Suprapubic skin (tissue), 4 donors: ENCODE measurements around the gene ASIC3. TPM values are rescaled to one million over a fixed set of nuclear protein-coding genes. Genes with fewer than 3 reads are reported as not detected.

Experiments used
- DNase-seq, 2 donors: peaks; one replicate each; pipeline ENCODE4 v3.0.0-alpha.2; 2019; ENCODE audit warnings: low spot score in 2 of 2
- H3K27ac ChIP-seq: fragments of 200-600 bp; sonication (generic); one replicate; pipeline ENCODE4 v1.5.1; 2019
- H3K27me3 ChIP-seq: fragments of 200-600 bp; sonication (generic); one replicate; pipeline ENCODE4 v1.5.1; 2019
- H3K36me3 ChIP-seq: fragments of 200-600 bp; sonication (generic); one replicate; pipeline ENCODE4 v1.5.1; 2019
- H3K4me1 ChIP-seq: fragments of 200-600 bp; sonication (generic); one replicate; pipeline ENCODE4 v1.5.1; 2019
- H3K4me3 ChIP-seq: fragments of 200-600 bp; sonication (generic); one replicate; pipeline ENCODE4 v1.5.1; 2019; ENCODE audit warnings: mild to moderate bottlenecking
- H3K9me3 ChIP-seq: fragments of 200-600 bp; sonication (generic); one replicate; pipeline ENCODE4 v1.5.1; 2019
- CTCF ChIP-seq, 2 donors: fragments of 200-600 bp in 1 of 2; fragments of 450-650 bp in 1 of 2; sonication (generic) in 1 of 2; IDR thresholded peaks; one replicate each; pipeline ENCODE4 v1.5.1; 2016 to 2019; ENCODE audit warnings: antibody characterized with exemption in 2 of 2, mild to moderate bottlenecking in 1 of 2, moderate library complexity in 1 of 2
- EP300 ChIP-seq: sonication (generic); formaldehyde crosslinking; IDR thresholded peaks from one replicate; pipeline ENCODE4 v1.6.1; 2017; ENCODE audit warnings: antibody characterized with exemption
- POLR2A ChIP-seq, 2 donors: fragments of 450-650 bp; IDR thresholded peaks; one replicate each; pipeline ENCODE4 v1.6.1; 2017; ENCODE audit warnings: antibody characterized with exemption in 2 of 2, mild to moderate bottlenecking in 2 of 2, moderate library complexity in 2 of 2
- POLR2AphosphoS5 ChIP-seq, 3 donors: sonication (generic); formaldehyde crosslinking; IDR thresholded peaks; one replicate each; pipeline ENCODE4 v1.6.1; 2017; ENCODE audit warnings: antibody characterized with exemption in 3 of 3
- WGBS: methylation state at CpG from one replicate; pipeline ENCODE4 v1.1.5; 2018; 5-methylcytosine and 5-hydroxymethylcytosine counted together
- total RNA-seq, 4 donors: library from RNA; depleted of rRNA; stranded (reverse); fragments of >200 nt; gene quantifications; one replicate each; pipeline ENCODE4 v1.1.0, GENCODE V29; 2016

Gene ASIC3
- total RNA-seq, 4 donors from 2014 or later = 2.6 to 8.7 (median 4.1) TPM

GRCh38 chr7:151095828-151096475 lies 47.6 kb downstream of the ASIC3 start:
- peaks cover 24% of the 10 kb centered on the region for H3K4me1 ChIP-seq
- no peak for TF ChIP-seq POLR2A (IDR thresholded peaks at IDR 0.05)
- TF ChIP-seq EP300 = no peak
- TF ChIP-seq POLR2AphosphoS5 (IDR thresholded peaks at IDR 0.05) = no peak
- no peak for TF ChIP-seq CTCF (IDR thresholded peaks at IDR 0.05)
- no peak overlapping the region for H3K27ac ChIP-seq
- no peaks in the 10 kb centered on the region for H3K36me3 ChIP-seq
- peak in 1 of 2 donors; percentile 59 for DNase-seq
- WGBS = 79% methylated on average over 16 of the region's 17 CpGs
- no peaks in the 10 kb centered on the region for H3K9me3 ChIP-seq
- no peak overlapping the region for H3K4me3 ChIP-seq
- no peaks in the 10 kb centered on the region for H3K27me3 ChIP-seq

GRCh38 chr7:151099486-151100211 lies 51.3 kb downstream of the ASIC3 start:
- Histone ChIP-seq H3K4me1 (peaks cover 26% of the 10 kb centered on the region), H3K9me3 (no peaks in the 10 kb centered on the region), H3K4me3 (no peak overlapping the region), H3K27ac (no peak overlapping the region), H3K27me3 (no peaks in the 10 kb centered on the region), H3K36me3 (no peaks in the 10 kb centered on the region)
- peak in 1 of 2 donors; percentile 56 for DNase-seq
- no peak for TF ChIP-seq POLR2AphosphoS5 (IDR thresholded peaks at IDR 0.05)
- TF ChIP-seq POLR2A (IDR thresholded peaks at IDR 0.05) = no peak
- TF ChIP-seq EP300 = no peak
- no peak for TF ChIP-seq CTCF (IDR thresholded peaks at IDR 0.05)
- 65% methylated on average over 17 of the region's 20 CpGs for WGBS

- Histone ChIP-seq H3K27ac (no peak overlapping the region), H3K4me3 (no peak overlapping the region), H3K9me3 (no peaks in the 10 kb centered on the region), H3K36me3 (no peaks in the 10 kb centered on the region), H3K27me3 (no peaks in the 10 kb centered on the region), H3K4me1 (peaks cover 29% of the 10 kb centered on the region)
- WGBS = 98% methylated on average over 7 of the region's 10 CpGs
- TF ChIP-seq POLR2AphosphoS5 (IDR thresholded peaks at IDR 0.05) (no peak), EP300 (no peak), CTCF (IDR thresholded peaks at IDR 0.05) (no peak), POLR2A (IDR thresholded peaks at IDR 0.05) (no peak)
- DNase-seq = peak in 1 of 2 donors; percentile 59
Observed at GRCh38 chr7:151100921-151101320, 52.6 kb downstream of the ASIC3 start.

GRCh38 chr7:151101621-151102396 lies 53.5 kb downstream of the ASIC3 start:
- DNase-seq = no peak
- Histone ChIP-seq H3K4me1 (peaks cover 29% of the 10 kb centered on the region), H3K36me3 (no peaks in the 10 kb centered on the region), H3K27ac (no peak overlapping the region), H3K4me3 (no peak overlapping the region), H3K27me3 (no peaks in the 10 kb centered on the region), H3K9me3 (no peaks in the 10 kb centered on the region)
- WGBS = 80% methylated on average over 13 of the region's 24 CpGs
- TF ChIP-seq EP300 (no peak), POLR2AphosphoS5 (IDR thresholded peaks at IDR 0.05) (no peak), CTCF (IDR thresholded peaks at IDR 0.05) (no peak), POLR2A (IDR thresholded peaks at IDR 0.05) (no peak)

Other genes with a start within 250 kb of the ASIC3 start
- 10 to 100 TPM in 1 of 4 donors, 1 to 10 TPM in 3; 2.5 to 14.5 (median 4.9) TPM for gene TMEM176B, start 248.2 kb upstream of the ASIC3 start, total RNA-seq
- 10 to 100 TPM in 1 of 4 donors, 1 to 10 TPM in 3; 3.2 to 12.9 (median 6.0) TPM for gene TMEM176A, start 247.8 kb upstream of the ASIC3 start, total RNA-seq
- gene AOC1, start 196.0 kb upstream of the ASIC3 start, total RNA-seq = 1 to 10 TPM; 1.9 to 5.5 (median 2.3) TPM
- gene KCNH2, start 70.2 kb upstream of the ASIC3 start, total RNA-seq = under 1 TPM in 1 of 4 donors, not detected in 3; 0.70 TPM
- gene NOS3, start 57.5 kb upstream of the ASIC3 start, total RNA-seq = 10 to 100 TPM in 1 of 4 donors, 1 to 10 TPM in 3; 2.6 to 10.9 (median 6.8) TPM
- gene ATG9B, start 24.0 kb upstream of the ASIC3 start, total RNA-seq = 100 to 1,000 TPM in 2 of 4 donors, 10 to 100 TPM in 2; 27.0 to 195 (median 122) TPM
- 10 to 100 TPM; 29.5 to 42.3 (median 31.9) TPM for gene ABCB8, start 20.1 kb upstream of the ASIC3 start, total RNA-seq
- 10 to 100 TPM in 3 of 4 donors, 1 to 10 TPM in 1; 7.7 to 14.7 (median 13.4) TPM for gene CDK5, start 9.4 kb downstream of the ASIC3 start, total RNA-seq
- 10 to 100 TPM; 31.9 to 78.7 (median 59.7) TPM for gene SLC4A2, start 11.1 kb downstream of the ASIC3 start, total RNA-seq
- gene FASTK, start 32.3 kb downstream of the ASIC3 start, total RNA-seq = 100 to 1,000 TPM in 2 of 4 donors, 10 to 100 TPM in 2; 76.8 to 102 (median 90.9) TPM
- 10 to 100 TPM; 32.5 to 50.3 (median 45.7) TPM for gene TMUB1, start 35.0 kb downstream of the ASIC3 start, total RNA-seq
- gene AGAP3, start 37.9 kb downstream of the ASIC3 start, total RNA-seq = 100 to 1,000 TPM; 126 to 162 (median 134) TPM
- gene GBX1, start 119.2 kb downstream of the ASIC3 start, total RNA-seq = not detected
- gene ASB10, start 138.7 kb downstream of the ASIC3 start, total RNA-seq = not detected
- gene H2BK1, start 162.0 kb downstream of the ASIC3 start, total RNA-seq = not detected
- gene ABCF2, start 178.7 kb downstream of the ASIC3 start, total RNA-seq = 10 to 100 TPM; 25.3 to 96.5 (median 40.1) TPM
- gene CHPF2, start 184.0 kb downstream of the ASIC3 start, total RNA-seq = 10 to 100 TPM; 21.5 to 28.6 (median 25.4) TPM
- 10 to 100 TPM in 2 of 4 donors, 1 to 10 TPM in 2; 9.6 to 15.8 (median 10.9) TPM for gene SMARCD3, start 200.2 kb downstream of the ASIC3 start, total RNA-seq